Measurements from ENCODE around the gene FOXO4.

GRCh38 chrX:71151366-71151765, 55.7 kb downstream of the FOXO4 start:
- TF ChIP-seq CTCF (IDR thresholded peaks at IDR 0.05) (no peak), POLR2A (IDR thresholded peaks at IDR 0.05) (no peak)
